ENCODE data around the gene CMIP.
A peak's percentile ranks its signal among the peaks of the same experiment; 100 is the strongest.

Gene CMIP

DNA sequence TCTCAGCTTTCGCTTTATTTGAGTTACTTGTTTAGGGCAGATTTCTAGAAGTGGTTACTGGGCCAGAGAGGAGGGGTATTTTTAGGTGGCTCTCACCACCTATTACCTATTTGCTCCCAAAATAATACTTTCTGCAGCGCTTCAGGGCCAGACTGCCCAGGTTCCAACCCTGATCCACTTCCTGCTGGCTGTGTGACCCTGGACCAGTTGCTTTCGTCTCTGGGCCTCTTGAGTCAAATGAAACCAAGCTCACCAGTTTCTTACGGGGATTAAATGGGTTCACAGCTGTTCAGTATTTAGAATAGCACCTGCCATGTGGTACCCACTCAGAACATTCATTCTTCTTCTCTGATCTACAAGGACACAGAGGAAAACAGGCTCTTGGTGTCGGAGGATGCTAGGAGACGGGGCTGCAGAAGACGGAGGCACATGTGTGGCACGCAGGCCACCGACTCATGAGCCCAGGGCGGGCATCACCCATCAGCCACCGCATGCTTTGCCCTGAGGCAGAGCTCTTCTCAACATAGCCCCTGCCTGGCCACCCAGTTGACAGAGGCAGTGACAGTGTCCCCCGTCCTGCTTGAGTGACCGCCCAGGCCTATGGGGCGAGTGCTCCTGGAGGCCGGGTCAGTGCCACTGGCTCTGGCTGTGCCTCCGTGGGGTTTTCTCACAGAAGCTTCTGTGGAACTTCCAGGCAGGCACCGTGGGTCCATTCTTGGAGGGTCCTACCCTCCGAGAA, 185.5 kb downstream of the CMIP start:
- no peak for DNase-seq

DNA sequence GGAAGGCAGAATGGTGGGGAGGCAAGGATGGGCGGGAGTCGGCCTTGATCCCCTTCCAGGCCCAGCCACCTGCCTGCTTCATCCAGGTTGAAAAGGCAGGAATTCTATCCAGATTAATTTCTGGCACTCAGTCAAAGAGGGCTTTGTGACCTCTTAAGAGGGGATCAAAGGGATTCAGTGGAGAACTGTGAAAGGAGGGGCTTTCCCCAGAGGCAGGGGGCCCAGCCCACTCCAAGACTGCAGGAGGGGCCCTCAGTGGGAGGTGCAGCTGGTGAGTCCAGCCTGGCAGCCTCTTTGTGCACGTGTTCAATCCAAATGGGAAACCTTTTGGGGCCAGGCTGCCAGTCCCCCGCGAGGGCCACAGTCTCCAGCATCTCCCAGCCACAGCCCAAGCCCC, 186.0 kb downstream of the CMIP start:
- no peak for DNase-seq

DNA sequence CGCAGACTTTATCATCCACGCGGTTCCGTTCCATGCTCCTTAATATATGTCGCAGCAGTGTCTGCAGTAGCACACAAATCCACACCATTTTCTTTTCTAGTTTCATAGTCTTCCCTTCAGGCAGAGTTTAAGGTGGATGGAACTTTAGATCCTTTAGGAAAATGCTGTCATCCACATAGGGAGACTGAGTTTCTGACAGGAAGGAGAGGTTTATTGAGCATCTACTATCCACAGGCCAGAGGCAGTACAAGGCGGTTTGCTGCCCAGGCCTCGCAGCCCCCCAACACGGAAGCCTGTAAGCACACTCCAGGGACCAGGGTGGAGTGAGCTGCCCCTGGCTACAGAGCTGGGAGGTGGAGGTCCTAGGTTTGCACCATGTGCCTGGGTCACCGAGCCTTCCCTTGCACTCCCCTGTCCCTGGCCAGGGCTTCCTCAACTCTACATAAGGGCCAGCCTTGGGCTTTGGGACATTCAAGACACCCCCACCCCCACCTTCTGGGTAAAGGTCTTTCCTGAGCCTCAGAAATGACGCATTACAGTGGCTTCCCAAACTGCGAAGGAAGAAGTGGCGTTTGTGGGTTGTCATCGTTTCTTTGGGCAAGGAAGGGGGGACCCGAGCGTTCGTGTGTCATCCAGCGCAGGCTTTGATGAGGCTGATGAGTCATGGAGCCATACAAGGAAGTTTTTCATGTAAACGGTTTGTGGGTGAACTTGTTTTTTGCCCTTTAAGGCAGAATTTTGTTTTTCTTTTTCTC, 188.0 kb downstream of the CMIP start:
- DNase-seq, result no peak

DNA sequence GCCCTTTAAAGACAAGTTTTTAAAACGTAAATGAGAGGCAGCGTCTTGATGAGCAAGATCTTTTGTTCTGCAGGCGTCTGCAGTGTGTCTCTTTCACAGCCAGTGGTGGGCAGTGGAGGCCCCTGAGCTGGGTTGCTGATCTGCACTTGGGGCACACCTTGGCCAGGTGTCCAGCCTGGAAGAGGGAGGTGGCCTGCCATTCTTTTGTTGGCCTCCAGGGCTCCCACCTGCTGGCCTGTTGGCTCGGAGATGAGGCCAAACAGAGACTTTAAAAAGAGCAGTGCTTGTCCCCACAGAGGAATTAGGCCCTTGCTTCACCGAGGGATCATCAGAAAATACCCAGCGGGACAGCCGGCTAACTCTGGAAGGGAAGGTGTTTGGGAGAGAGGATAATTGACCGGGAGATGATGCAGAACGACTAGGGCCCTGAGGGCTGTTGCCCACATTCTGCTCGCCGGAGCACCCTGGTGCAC, 188.6 kb downstream of the CMIP start:
- no peak for DNase-seq

DNA sequence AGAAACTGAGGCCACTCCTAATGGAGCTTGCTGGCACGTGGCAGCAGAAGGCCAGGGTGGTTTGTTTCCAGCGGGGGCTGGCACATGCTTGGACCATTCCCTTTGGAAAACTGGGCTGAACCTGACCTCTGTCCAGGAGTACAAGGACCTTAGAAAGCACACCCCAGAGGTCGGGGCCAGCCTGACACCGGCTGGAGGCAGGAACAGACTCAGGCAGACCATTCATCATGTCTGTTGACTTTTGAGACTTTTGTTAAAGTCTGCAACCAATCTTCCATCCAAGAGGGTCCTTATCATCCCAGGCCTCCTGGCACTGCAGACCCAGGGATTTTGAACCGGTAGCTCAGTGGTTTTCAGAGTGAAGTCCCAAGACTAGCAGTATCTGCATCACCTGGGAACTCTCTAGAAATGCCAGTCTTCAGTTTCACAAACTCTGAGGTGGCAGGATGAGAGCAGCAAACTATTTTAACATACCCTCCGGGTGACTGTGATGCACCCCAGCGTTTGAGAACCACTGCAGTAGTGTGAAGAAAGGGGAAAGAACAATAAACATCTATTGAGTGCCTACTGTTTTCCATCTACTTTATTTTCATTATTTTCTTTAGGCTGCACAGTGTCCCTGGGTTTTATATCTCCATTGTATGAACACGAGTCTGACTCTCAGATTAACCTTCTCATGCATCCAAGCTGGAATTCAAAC, 189.2 kb downstream of the CMIP start:
- no peak for DNase-seq

DNA sequence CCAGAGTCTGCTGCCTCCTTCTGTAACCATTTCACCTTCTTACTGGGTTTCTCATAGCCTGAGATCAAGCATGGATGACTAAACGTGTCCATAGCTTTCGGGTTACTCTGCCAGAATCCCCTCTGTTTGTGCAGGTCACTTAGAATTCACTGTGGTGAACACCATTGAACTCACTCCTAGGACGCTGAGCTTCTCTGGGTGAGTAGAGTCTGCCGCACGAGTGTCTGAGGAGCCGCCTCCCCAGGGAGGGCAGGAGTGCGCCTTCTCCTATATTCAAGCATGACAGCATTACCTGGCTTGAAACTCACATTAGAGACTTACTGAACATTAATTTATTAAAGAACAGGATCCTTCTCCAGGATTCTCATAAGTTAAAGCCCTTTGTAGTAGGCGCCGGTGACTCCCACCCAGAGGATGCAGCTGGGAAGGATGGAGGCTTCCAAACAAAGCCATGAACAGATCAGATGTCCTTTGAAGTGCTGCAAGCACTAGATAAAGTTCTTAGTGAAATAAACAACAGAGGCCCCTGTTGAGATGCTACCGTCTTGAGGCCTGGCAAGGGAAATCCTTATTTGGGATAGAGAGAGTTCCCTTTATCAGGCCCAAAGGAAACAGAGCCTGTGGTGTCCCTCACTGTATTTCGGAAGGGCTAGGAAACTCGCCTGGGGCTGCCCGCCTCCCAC, 189.9 kb downstream of the CMIP start:
- no peak for DNase-seq

DNA sequence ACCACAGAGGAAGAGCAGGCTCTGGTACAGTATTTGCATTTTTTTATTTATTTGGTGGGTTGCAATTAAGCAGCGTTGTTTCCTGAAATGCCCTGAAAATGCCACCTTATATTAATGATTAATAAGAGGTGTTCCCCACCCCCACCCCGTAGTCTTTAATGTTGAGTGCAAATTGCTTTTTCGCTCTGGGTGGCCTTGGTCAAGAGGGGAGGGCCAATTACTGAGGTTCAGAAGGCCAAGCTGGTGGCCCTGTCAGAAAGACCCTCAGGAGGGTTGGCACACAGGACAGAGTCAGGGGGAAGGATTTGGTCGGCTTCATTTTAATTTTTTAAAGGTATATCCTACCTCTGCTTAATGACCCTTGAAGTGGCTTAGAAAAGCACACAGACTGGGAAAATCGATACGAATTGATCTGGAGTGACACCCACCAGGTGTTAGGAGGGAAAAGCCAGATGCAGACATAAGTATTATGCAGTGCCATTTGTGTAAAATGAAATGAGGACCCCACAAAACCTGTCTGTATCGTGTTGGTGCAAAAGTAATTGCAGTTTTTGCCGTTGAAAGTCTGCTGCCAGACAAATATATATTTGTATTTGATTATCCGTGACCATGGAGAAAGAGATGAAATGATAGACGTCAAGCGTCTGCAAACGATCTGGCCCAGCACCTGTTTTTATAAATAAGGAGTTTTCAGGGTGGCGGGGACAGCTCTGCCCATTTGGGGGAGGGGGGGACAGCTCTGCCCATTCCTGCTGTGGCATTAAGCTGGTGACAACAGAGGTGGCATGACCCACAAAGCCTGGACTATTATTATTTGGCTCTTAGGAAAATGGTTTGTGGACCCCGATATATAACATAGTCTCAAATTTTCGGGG, 190.7 kb downstream of the CMIP start:
- DNase-seq, result no peak

DNA sequence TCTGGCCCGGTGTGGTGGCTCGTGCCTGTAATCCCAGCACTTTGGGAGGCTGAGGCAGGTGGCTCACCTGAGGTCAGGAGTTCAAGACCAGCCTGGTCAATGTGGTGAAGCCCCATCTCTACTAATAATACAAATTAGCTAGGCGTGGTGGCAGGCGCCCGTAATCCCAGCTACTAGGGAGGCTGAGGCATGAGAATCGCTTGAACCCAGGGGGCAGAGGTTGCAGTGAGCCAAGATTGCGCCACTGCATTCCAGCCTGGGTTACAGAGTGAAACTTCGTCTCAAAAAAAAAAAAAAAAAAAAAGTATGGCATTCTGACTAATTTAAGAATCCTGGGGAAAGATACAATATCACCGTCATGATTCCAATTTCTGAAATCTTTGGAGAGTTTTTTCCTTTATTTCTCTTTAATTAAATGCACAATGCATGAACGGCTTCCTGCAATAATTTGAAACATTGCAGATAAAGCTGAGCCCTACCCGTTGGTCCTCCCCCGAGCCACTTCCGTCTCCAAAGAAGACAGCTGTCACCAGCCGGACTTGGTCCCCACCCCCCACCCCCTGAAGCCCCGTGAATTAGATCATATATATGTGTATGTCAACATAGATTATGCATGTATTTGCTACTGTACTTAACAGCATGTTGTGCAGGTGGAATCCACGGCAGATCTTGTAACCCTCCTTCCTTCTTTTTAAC, 191.8 kb downstream of the CMIP start:
- DNase-seq, result no peak

DNA sequence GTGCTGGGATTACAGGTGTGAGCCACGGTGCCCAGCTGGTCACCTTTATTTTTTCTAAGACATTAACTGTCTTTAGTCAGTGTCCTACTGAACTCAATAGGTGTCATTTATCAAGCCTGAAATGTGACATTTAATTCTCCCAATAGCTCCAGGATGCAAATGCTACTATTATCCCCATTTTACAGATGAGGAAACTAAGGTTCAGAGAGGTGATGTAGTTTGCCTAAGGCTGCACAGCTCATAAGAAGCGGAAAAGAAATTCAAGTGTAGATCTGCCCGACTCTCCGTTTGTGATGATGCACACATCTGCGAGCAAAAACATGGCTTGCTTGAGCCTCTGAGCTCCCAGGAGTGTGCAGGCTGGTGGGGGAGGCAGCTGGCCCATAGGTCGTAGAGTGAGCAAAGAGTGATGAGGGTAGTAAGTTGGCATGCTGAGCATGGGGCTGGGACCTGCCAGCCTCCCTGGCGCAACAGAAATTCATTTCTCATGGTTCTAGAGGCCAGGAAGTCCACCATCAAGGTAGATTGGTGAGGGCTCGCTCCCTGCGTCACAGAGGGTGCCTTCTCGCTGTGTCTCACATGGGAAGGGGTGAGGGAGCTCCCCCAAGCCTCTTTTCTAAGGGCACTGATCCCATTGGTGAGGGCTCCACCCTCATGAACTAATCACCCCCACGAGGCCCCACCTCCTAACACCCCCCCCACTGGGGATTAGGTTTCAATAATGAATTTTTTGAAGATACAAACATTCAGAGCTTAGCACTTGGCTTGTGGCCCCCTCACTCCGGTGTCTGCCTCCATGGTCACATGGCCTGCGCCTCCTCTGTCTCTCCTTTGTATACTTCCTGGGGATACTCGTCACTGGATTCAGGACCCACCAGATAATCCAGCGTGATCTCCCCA, 193.0 kb downstream of the CMIP start:
- DNase-seq, result no peak

DNA sequence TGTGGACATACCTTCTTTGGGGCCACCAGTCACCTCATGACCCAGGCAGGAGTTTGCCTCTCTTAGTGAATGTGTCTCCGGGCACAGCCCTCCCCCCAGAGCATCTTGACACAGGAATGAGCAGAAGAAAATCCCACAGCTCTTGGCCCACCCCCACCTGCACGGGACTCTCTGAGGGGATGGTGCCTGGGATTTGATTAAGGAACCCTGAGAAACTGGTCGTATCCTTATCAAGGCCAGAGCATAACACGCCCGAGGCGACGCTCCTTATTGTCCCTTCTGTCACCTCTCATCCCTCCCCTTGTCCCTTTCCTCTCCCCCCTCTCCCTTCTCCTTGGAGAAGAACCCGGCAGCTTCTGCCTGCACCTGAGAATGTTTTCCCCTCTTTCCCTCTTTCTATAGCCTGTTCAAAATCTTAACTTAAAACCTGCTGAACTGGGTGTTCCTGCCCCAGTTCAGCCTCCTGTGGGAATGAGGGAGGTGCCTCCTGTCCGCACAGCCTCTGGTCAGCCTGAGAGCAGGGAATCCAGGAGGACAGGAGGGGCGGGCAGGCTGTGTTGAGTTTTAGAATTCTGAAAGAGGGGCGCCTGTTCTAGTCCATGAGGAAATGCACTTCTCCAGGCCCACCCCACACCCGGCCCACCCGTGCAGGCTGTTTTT, 193.8 kb downstream of the CMIP start:
- DNase-seq, result no peak

DNA sequence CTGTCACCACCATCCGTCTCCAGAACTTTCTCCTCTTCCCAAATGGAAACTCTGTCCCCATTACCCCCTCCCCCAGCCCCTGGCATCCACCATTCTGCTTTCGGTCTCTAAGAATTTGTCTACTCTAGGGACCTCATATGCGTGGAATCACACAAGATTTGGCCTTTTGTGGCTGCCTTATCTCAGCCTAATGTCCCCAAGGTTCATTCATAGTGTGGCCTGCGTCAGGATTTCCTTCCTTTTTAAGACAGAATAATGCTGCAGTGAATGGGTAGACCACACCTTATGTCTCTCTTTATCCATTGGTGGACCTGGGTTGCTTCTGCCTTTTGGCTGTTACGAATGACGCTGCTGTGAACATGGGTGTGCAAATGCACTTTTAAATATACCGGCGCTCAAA, 194.7 kb downstream of the CMIP start:
- DNase-seq, result no peak

DNA sequence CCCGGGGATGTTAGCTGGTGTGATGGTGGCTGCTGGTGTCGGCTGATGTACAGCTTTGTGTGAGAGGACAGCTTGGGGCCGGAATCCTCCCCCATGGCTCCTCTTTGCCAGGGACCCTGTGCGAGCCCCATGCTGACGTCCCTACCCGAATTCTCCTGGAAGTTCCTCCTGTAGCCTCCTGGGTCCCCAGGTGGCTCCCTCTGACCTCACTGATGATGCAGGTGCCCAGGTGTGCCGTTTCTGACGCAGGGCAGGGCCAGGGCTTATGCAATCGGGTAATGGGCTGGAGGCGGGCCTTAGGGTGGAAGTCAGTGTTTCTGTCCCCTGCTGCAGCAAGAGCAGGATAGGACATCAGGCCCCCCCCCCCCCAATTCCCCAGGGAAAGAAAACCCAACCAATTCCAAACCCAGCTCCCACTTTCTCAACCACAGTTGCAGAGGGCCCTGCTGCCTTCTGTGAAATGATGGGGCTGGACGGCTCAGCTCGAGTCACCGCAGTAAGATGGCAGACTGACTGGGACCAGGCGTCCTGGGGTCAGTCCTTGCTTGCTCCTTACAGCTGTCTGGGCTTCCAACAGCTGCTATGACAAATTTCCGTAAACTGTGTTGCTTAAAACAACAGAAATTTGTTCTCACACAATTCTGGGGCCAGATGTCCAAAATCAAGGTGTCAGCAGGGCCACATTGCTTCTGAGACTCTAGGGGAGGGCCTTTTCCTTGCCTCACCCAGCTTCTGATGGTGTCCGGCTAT, 195.5 kb downstream of the CMIP start:
- DNase-seq, result no peak

DNA sequence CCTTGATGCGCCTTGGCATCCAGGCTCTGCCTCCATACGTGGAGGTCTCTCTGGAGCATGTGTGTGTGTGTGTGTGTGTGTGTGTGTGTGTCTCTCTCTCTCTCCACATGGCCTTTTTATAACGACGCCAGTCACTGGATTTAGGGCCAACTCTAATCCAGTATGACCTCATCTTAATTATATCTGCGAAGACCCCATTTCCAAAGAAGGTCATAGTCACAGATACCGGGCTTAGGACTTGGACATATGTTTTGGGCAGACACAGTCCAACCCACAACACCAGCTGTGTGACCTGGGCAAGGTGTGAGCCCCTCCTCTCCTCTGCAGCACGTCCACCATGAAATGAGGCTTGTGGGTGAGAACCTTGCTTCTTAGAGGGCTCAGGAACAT, 196.1 kb downstream of the CMIP start:
- no peak for DNase-seq

DNA sequence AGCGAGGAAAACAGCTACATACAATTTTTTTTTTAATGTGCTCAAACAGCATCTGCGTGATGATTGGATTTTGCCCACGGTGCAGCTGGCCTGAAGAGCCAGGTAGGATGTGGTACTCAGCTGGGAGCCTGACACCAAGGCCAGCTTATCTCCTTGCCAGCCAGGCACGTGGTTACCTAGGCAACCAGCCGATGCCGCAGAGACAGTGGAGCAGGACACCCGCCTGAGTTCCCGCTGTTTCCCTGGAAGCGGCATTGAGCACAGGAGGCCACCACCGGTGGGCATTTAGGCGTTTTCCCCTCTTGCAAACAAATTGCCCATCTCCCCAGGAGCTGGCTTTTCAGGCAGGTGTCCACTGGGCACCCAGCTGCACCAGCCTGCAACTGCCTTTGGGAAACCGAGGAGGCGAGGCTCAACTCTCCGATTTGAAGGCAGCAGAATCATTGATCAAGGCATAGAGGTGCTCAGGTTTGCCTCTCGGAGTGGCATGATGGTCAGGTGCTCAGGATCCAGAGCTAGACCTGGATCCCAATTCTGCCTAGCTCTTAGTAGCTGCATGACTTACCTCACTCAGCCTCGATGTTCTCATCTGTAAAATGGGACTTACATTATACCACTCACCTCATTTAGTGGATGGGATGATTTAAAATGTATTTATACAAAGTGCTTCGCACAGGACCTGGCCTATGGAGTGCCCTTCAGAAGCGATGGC, 196.9 kb downstream of the CMIP start:
- no peak for DNase-seq

DNA sequence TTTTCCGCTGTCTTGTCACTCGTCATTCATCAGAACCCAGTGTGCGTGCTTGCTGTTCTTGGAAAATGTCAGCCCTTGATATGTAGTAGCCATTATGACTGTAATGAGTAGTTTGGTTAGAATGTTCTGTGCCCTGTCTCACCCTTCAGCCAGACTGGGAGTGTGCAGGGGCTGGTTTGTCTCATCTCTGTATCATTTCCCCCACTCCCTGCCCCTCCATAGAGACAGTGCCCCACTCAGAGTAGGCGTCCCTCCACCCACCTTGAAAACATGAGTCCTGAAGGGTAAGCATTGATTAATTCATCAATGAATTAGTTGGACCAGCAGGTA, 197.5 kb downstream of the CMIP start:
- no peak for DNase-seq

DNA sequence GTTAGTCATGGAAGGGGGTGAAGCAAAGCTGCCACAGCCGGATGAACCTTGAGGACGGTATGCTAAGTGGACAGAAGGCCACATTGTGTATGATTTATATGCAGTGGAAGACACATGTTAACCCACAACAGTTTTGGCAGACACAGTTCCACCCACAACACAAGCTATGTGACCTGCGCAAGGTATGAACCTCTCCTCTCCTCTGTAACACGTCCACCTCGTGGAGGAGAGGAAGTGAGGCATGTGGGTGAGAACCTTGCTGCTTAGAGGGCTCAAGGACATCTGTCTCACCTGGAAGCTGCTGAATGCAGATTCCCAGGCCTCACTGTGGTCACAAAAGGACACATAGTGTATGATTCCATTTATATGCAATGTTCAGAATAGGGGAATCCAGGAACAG, 198.3 kb downstream of the CMIP start:
- no peak for DNase-seq

DNA sequence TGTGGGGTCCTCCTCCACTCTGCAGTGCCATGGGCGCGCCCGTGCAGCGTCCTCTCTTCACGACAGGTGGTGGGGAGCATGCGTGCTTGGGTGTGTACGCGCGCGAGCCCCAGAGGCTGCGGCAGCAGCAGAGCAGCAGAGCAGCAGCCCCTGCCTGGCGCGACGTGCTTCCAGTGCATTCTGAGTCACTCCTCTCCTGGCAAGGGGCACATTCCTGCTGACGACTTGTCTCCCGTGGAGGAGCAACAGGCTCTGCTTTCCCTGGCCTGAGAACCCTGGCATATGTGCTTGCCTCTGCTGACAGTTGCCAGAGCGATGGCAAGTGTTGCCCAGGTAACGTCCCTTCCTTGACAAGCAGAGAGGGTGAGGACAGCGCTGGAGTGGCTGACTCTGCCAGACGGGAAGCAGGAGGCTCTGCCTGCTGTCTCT, 200.7 kb downstream of the CMIP start:
- DNase-seq, result peak; percentile 87

DNA sequence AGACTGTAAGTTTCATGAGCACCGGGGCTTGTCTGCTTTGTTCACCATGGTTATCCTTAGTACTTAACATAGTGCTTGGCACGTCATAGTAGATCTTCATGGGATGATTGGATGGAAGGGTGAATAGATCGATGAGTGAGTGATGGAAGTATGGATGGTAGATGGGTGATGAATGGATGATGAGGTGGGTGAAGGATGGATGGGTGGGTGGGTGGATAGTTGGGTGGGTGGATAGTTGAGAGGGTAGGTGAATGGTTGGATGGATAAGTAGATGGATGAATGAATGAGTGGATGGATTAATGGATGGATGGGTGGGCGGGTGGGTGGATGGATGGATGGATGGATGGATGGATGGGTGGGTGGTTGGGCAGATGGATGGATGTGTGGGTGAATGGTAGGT, 201.3 kb downstream of the CMIP start:
- no peak for DNase-seq

DNA sequence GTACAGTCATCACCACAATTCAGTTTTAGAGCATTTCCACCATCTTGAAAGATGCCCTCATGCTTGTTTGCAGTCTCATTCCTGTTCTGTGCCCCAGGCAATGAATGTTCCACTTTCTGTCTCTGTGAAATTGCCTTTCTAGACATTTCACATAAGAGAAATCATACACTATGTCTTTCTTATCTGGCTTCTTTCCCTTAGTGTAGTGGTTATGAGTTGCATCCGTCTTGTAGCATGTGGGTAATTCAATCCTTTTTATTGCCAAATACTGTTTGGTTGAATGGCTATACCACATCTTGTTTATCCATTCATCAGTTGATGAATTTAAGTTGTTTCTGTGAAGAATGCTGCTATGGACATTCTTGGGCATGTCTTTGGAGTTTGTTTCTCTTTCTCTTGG, 202.0 kb downstream of the CMIP start:
- DNase-seq, result no peak

Data from NCI-H446 treated with DMSO at 0.1 percent for 48 hours (cell line).